DMS114 treated with DMSO at 0.1 percent for 48 hours (cell line): ENCODE data around the gene NHSL1.

Experiments used
- DNase-seq: peaks from one replicate; lab custom pipeline; 2025; ENCODE audit not compliant: unreplicated experiment; lab: John Stamatoyannopoulos, UW

NHSL1 gene

GRCh38 chr6:138497286-138497685 is 2.0 kb downstream of the NHSL1 start:
- DNase-seq, result no peak

- DNase-seq, result no peak
Measured at GRCh38 chr6:138494312-138494711, 5.0 kb downstream of the NHSL1 start.

GRCh38 chr6:138493413-138493812 is 5.9 kb downstream of the NHSL1 start:
- DNase-seq, result no peak

- DNase-seq, result no peak
Measured at GRCh38 chr6:138492871-138493270, 6.4 kb downstream of the NHSL1 start.

GRCh38 chr6:138492113-138492512 is 7.2 kb downstream of the NHSL1 start:
- no peak for DNase-seq

- no peak for DNase-seq
Measured at GRCh38 chr6:138491017-138491416, 8.3 kb downstream of the NHSL1 start.

- DNase-seq, result no peak
Measured at GRCh38 chr6:138489846-138490245, 9.4 kb downstream of the NHSL1 start.

- DNase-seq, result no peak
Measured at GRCh38 chr6:138487102-138487604, 12.1 kb downstream of the NHSL1 start.

GRCh38 chr6:138486249-138487101 is 12.8 kb downstream of the NHSL1 start:
- no peak for DNase-seq

- no peak for DNase-seq
Measured at GRCh38 chr6:138485586-138486248, 13.6 kb downstream of the NHSL1 start.

- no peak for DNase-seq
Measured at GRCh38 chr6:138485005-138485545, 14.2 kb downstream of the NHSL1 start.

GRCh38 chr6:138484018-138484731 is 15.1 kb downstream of the NHSL1 start:
- DNase-seq, result no peak

GRCh38 chr6:138482816-138483215 is 16.5 kb downstream of the NHSL1 start:
- no peak for DNase-seq

- no peak for DNase-seq
Measured at GRCh38 chr6:138480279-138480949, 18.9 kb downstream of the NHSL1 start.

- no peak for DNase-seq
Measured at GRCh38 chr6:138477913-138478539, 21.3 kb downstream of the NHSL1 start.

GRCh38 chr6:138476116-138476515 is 23.2 kb downstream of the NHSL1 start:
- no peak for DNase-seq

GRCh38 chr6:138473144-138473543 is 26.1 kb downstream of the NHSL1 start:
- no peak for DNase-seq

GRCh38 chr6:138468320-138469015 is 30.8 kb downstream of the NHSL1 start:
- no peak for DNase-seq

GRCh38 chr6:138467901-138468300 is 31.4 kb downstream of the NHSL1 start:
- no peak for DNase-seq
